Natural killer cell treated with Interleukin-12 subunit alpha and Interleukin-12 subunit beta and Interleukin-15 and Interleukin-18, amount 100 ng/mL, for 72 hours (primary cell): ENCODE data around the gene MPPE1. TPM values are rescaled to one million over a fixed set of nuclear protein-coding genes. Genes with fewer than 3 reads are reported as not detected.
A peak's percentile ranks its signal among the peaks of the same experiment; 100 is the strongest.

Experiments
- ATAC-seq, 2 donors: fragments of 150-1000 bp; cut with Tn5 transposase in 1 of 2; sonication (Bioruptor Pico), chemical (Tn5 transposase) in 1 of 2; 2 replicates each; pipeline ENCODE4 v1.10.0; 2021
- DNase-seq: peaks from one replicate; pipeline ENCODE4 v3.0.0; 2022; ENCODE audit warnings: low spot score
- H3K27ac Mint-ChIP-seq, 2 donors: 1 replicate in 1 of 2; 2 replicates in 1 of 2; pipeline ENCODE4 v1.8.0; 2022; ENCODE audit warnings: mixed read lengths in 2 of 2, mild to moderate bottlenecking in 1 of 2, moderate library complexity in 1 of 2
- H3K27me3 Mint-ChIP-seq, 2 donors: 1 replicate in 1 of 2; 2 replicates in 1 of 2; pipeline ENCODE4 v1.8.0; 2022; ENCODE audit warnings: mixed read lengths in 2 of 2
- H3K36me3 Mint-ChIP-seq: one replicate; pipeline ENCODE4 v1.8.0; 2022; ENCODE audit warnings: mixed read lengths
- H3K4me1 Mint-ChIP-seq, 2 donors: 1 replicate in 1 of 2; 2 replicates in 1 of 2; pipeline ENCODE4 v1.8.0; 2022; ENCODE audit warnings: low read depth in 2 of 2, mixed read lengths in 2 of 2, mild to moderate bottlenecking in 1 of 2
- H3K4me3 Mint-ChIP-seq: one replicate; pipeline ENCODE4 v1.8.0; 2022; ENCODE audit warnings: mixed read lengths
- H3K9me3 Mint-ChIP-seq: 2 replicates; pipeline ENCODE4 v1.8.0; 2022; ENCODE audit warnings: mixed read lengths
- total RNA-seq, 2 donors: library from RNA; stranded (reverse); gene quantifications; one replicate each; pipeline ENCODE4 v1.2.3, GENCODE V29; 2022

The MPPE1 gene, protein sequence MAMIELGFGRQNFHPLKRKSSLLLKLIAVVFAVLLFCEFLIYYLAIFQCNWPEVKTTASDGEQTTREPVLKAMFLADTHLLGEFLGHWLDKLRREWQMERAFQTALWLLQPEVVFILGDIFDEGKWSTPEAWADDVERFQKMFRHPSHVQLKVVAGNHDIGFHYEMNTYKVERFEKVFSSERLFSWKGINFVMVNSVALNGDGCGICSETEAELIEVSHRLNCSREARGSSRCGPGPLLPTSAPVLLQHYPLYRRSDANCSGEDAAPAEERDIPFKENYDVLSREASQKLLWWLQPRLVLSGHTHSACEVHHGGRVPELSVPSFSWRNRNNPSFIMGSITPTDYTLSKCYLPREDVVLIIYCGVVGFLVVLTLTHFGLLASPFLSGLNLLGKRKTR
- total RNA-seq, result 10 to 100 TPM; 45.5 to 54.7 TPM

DNA sequence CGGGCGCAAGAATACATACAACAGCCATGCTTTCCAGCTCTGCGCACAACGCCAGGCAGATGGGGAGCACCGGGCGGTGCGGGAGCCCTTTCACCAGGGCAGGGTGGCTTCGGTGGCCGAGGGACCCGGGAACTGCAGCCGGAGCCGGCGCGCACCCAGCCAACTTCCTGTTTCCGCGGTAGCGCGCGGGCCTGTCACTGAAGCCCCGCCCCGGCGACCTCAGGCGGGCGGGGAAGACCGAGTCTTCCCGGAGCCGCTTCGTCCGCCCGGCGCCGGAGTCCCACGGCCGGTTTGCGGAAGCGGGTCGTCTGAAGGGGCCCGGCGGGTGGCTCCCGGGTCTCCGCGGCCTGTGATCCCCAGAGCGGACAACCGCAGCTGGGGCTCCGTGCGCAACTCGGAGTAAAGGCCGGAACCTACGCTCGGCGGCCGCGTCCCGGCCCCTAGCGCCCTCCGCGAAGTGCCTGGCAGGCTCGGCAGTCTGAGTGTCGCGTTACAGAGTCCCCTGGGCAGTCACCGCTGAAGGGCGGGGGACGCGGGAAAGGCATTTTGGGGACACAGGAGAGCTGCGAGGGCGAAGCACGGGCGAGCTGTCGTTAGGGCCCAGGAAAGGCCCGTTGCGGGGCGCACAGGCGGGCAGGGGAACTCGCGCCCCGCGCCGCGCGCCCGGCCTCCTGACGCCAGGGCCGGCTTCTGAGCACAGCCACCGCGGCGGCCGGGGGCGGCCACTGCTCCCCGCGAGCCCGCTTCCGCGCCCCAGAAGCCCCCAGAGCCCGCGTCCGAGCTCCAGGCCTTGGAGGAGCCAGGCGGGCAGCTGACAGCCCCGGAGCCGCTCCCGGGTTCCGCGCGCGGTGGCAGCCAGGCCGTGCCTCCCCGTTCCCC, at the start of gene MPPE1:
Gene MPPE1 (minus strand): TSS at position 136 of the 879 bp plus-strand sequence. CDS start 11,053 bp downstream, outside the sequence.
- H3K4me3 Mint-ChIP-seq, result peak within 1 kb of the TSS; percentile 92
- ATAC-seq (peak; percentile 94 to 95), DNase-seq (peak; percentile 93)
- H3K27me3 Mint-ChIP-seq, result no peaks in the 10 kb centered on the region
- H3K27ac Mint-ChIP-seq, result peak within 1 kb of the TSS; percentile 89 to 96
- H3K36me3 Mint-ChIP-seq, result peaks cover 4% of the 10 kb centered on the region
- H3K9me3 Mint-ChIP-seq, result no peaks in the 10 kb centered on the region
- peaks cover 16% of the 10 kb centered on the region in 2 donors for H3K4me1 Mint-ChIP-seq

DNA sequence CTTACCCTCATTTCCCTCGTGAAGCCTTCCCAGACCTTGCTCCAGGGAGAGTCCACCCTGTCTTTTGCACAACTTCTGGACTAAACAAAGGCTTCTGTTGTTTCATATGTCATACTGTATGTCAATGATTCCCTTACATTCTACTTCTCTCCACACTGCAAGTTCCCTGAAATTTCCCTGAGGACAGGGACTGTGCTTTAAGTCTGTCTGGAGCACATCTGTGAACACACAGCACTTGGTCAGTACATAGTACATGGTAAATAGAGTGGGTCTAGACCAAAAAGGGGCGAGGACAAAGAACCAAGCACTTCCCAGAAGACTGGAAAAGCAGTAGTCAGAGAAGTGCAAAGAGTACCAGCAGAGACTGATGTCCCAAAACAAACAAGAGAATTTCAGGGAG, 49.5 kb upstream of the MPPE1 start:
- no peak for DNase-seq

DNA sequence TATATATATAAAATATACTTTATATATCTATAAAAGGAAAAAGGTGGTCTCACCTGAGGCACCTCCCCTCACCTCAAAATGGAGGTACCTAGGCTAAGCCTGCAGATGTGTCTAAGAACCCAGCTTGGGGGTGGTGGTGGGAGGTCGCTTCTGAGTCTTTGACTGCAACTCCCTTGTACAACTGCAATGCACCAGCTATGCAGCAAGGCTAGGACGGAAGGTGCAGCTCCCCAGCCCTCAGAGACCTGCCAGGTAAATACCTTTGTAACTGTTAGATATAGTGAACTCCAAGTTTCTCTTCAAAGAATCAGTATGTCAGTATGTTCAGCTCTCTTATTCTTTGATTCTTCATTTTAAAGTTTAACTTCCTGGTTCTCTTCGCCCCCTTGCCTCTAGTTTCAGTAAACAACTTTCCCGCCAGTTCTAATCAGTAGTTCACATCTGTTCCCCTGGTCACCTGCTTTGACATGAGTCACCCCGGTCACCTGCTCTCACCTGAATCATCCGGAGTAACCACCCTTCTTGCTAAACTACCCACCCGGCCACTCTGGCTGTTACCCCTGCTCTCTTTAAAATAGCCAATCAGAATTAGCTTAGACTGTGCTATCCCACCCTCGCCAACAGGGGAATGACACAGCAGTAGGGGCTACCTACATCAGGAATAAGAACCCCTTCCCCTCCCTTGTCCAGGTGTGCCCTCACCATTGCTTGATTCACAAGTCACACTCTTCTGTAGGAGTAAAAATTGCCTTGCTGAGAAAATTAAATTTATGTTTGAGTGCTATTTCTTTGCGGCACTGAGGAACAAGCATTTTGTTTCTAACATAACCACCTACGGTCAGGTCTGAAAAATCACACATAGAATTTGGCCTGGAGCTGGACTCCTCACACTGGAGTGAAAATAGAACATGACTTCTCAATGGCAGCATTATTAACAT, 48.5 kb upstream of the MPPE1 start:
- Mint-ChIP-seq H3K27ac (no peak overlapping the region), H3K36me3 (peaks cover 12% of the 10 kb centered on the region), H3K4me1 (peaks cover 5 to 8% of the 10 kb centered on the region in 2 donors), H3K27me3 (peaks cover 0 to 8% of the 10 kb centered on the region in 2 donors), H3K4me3 (no peak overlapping the region), H3K9me3 (no peaks in the 10 kb centered on the region)
- ATAC-seq, result no peak
- DNase-seq, result no peak

More for the DNA sequence above, 49.5 kb upstream of the MPPE1 start:
- peaks cover 0 to 8% of the 10 kb centered on the region in 2 donors for H3K27me3 Mint-ChIP-seq
- no peak overlapping the region for H3K4me3 Mint-ChIP-seq
- H3K4me1 Mint-ChIP-seq, result peaks cover 5 to 8% of the 10 kb centered on the region in 2 donors
- peaks cover 12% of the 10 kb centered on the region for H3K36me3 Mint-ChIP-seq
- H3K27ac Mint-ChIP-seq, result no peak overlapping the region
- no peaks in the 10 kb centered on the region for H3K9me3 Mint-ChIP-seq
- no peak for ATAC-seq

DNA sequence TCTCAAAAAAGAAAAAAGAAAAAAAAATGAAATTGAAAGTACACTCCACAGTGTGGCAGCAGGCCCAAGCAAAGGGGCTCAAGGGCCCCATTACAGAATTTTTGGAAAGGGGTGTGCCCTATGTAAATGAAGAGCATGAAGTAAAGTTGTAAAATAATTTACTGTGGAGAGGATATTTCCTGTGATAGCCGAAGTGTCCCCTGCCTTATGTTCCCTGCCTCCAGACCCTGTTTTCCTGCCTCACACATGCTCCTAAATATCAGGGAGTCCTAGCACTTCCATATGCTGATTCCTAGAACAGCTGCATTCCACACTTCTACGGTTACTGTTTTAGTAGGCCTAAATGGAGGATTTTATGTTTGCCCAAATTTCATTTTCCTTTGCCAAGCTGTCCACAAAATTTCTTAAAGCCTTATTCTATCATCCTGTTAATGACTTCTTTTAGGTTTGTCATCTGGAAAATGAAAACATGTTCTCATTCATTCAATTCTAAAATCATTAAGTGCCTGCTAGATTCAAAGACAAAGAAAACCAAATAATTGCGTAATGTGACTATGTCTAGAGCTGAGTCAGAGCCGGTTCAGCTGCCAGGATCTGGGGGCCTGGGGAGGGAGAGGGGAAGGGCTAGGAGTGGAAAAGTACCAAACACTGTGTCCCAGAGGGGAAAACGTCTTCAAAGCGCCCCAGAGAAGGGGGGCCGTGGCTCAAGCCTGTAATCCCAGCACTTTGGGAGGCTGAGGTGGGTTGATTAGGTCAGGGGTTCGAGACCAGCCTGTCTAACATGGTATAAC, 47.3 kb upstream of the MPPE1 start:
- no peak for DNase-seq
- Mint-ChIP-seq H3K27me3 (peaks cover 0 to 4% of the 10 kb centered on the region in 2 donors), H3K4me3 (no peak overlapping the region), H3K4me1 (peaks cover 5 to 8% of the 10 kb centered on the region in 2 donors), H3K9me3 (no peaks in the 10 kb centered on the region), H3K27ac (peak overlapping the region in 1 of 2 donors; percentile 28), H3K36me3 (peaks cover 12% of the 10 kb centered on the region)
- ATAC-seq, result peak in 1 of 2 donors; percentile 72

DNA sequence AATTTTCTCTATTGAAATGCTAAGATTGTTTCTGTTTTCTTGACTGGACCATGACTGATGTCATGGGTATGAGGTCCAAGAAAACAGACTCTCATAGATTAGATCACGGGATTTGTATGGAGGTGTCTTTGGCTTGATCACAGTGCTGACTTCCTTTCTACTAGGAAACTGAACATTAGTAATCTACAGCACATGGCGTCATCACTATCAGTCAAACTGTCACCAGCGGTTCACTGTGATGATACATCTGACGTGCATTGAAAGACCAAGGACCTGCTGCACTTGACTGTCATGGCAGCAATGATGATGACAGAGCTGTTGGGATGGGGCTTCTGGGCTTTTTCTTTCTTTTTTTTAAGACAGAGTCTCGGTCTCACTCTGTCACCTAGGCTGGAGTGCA, 45.0 kb upstream of the MPPE1 start:
- Mint-ChIP-seq H3K9me3 (no peaks in the 10 kb centered on the region), H3K27me3 (peaks cover 0 to 4% of the 10 kb centered on the region in 2 donors), H3K36me3 (peaks cover 12% of the 10 kb centered on the region), H3K4me1 (peaks cover 5 to 8% of the 10 kb centered on the region in 2 donors), H3K4me3 (no peak overlapping the region), H3K27ac (no peak overlapping the region)
- no peak for ATAC-seq
- DNase-seq, result no peak

DNA sequence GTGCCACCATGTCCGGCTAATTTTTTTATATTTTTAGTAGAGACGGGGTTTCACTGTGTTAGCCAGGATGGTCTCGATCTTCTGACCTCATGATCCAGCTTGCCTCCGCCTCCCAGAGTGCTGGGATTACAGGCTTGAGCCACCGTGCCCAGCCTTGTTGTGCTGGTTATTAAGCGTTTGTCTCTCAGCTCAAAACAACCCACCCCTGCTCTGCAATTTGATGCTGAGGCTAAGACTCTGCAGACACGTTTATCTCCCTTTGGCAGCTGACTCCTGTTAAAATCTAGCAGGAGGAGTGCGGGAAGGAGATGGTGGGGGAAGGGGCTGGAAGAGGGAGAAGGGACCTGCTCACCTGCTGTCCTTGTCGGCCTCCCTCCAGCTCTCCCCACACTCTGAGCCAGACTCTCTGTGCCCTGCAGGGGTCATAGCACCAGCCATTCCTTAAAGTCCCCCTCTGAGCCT, 43.3 kb upstream of the MPPE1 start:
- H3K36me3 Mint-ChIP-seq, result no peaks in the 10 kb centered on the region
- H3K4me3 Mint-ChIP-seq, result no peak overlapping the region
- ATAC-seq (no peak), DNase-seq (no peak)
- no peak overlapping the region for H3K27ac Mint-ChIP-seq
- H3K9me3 Mint-ChIP-seq, result no peaks in the 10 kb centered on the region
- no peaks in the 10 kb centered on the region for H3K27me3 Mint-ChIP-seq
- peaks cover 15 to 17% of the 10 kb centered on the region in 2 donors for H3K4me1 Mint-ChIP-seq

DNA sequence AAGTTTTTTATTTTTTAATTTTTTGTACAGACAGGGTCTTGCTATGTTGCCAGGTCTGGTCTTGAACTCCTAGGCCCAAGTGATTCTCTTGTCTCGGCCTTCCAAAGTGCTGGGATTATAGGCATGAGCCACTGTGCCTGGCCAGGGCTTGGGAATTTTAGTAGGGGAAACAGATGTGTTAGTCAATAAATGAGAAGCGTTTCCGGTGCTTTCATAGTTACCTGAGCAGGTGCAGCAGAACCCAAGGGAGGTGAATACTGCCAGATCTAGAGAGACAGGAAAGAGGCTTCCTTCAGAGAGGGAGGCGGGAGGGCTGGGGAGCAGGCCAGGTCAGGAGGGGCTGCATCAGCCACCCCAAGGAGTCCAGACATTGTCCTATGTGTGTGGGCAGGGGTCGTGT, 42.7 kb upstream of the MPPE1 start:
- H3K27me3 Mint-ChIP-seq, result no peaks in the 10 kb centered on the region
- H3K4me3 Mint-ChIP-seq, result no peak overlapping the region
- no peak overlapping the region for H3K27ac Mint-ChIP-seq
- DNase-seq, result no peak
- H3K36me3 Mint-ChIP-seq, result no peaks in the 10 kb centered on the region
- no peaks in the 10 kb centered on the region for H3K9me3 Mint-ChIP-seq
- ATAC-seq, result no peak
- peaks cover 16 to 18% of the 10 kb centered on the region in 2 donors for H3K4me1 Mint-ChIP-seq

DNA sequence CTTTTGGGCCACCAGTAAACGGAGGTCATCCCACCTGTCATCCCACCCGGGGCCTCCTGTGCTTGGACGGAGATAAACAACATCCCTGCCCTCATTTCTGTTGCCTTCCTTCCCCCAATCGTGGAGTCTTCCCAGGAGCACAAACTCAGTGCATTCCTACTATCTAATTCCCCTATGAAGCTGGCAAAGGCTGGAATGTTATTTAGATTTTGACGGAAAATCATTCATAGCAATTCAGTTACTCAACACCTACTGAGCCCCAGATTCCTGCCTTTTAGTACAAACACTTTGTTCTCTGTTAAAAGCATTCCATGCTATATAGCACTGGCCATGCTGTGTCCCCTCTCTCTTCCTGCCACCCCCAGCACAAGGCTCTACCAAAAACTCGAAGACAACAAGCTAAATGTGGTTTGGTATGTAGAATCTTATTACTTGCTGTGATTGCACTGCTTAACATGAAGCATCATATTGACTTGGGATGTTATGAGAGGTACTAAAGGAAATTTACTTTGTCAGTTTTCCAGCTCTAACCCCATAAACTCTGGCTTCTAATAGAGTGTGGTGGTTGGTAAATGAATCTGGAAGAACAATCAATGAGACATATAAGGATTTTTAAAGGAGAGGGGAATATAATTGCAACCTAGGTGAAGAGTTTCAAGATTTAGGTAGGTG, 40.9 kb upstream of the MPPE1 start:
- no peak overlapping the region for H3K4me3 Mint-ChIP-seq
- no peaks in the 10 kb centered on the region for H3K36me3 Mint-ChIP-seq
- peak overlapping the region in 1 of 2 donors; percentile 7 for H3K27ac Mint-ChIP-seq
- DNase-seq, result no peak
- no peaks in the 10 kb centered on the region for H3K27me3 Mint-ChIP-seq
- no peak for ATAC-seq
- H3K4me1 Mint-ChIP-seq, result peaks cover 10 to 16% of the 10 kb centered on the region in 2 donors
- H3K9me3 Mint-ChIP-seq, result no peaks in the 10 kb centered on the region

DNA sequence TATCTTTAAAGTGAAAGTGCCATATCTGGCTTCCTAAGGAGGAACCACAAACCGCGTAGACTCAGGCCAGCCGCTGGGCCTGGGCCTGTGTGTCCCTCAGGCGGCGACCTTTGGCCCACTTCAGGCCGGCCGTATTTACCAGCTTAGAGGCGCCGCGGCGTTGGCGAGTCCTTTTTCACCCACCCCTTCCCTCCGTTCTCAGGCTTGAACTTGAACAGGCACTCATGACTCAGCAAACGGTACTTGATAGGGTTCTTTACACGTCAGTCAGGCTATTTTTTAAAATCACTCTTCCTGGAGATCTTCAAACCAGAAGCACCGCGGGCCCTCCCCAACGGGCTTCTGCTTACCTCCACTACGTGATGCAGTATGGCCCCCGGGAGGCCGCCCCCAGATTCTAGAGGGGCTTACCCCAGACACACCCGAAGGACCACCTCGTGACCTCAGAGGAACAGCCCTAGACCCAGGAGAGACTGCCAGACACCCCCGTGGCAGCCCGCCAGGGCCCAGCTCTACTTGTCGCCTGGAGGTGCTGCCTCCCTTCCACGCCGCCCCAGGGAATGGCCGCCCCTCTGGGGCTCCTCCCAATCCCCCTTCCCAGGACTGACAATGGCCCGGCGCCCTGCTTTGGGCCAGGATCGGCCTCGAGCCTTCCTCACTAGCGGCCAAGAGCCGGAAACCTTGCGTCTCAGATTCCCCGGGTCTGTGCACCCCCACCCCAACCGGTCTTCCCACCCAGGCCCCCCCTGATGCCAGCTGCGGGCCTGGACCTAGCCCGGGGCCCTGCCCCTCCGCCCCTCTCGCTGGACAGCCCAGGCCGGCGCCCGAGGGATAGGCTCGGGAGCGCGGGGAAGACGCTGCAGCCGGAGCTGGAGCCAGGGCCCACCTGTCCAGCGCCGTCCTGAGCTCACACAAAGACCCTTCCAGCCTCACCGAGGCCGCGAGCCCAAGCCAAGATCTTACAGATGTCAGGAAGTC, 39.4 kb upstream of the MPPE1 start:
- H3K36me3 Mint-ChIP-seq, result no peaks in the 10 kb centered on the region
- H3K4me3 Mint-ChIP-seq, result peak overlapping the region; percentile 77
- H3K4me1 Mint-ChIP-seq, result peaks cover 10 to 22% of the 10 kb centered on the region in 2 donors
- no peaks in the 10 kb centered on the region for H3K27me3 Mint-ChIP-seq
- DNase-seq (peak; percentile 88), ATAC-seq (peak; percentile 94)
- peak overlapping the region; percentile 72 to 92 for H3K27ac Mint-ChIP-seq
- H3K9me3 Mint-ChIP-seq, result no peaks in the 10 kb centered on the region

DNA sequence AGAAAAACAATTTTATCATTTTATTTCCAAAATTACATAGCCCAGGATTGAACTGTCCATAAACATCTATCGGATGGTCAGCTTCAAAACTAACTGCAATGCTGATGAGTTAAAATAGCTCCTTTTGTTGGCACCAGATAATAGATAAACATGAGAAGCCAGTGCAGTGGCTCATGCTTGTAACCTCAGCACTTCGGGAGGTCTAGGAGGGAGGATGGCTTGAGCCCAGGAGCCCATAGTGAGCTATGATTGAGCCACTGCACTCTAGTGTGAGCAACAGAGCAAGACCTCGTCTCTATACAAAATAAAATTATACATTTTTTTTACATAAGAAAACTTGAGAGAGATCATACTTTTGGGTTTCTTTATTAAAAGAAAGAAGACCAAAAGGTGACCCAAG, 38.6 kb upstream of the MPPE1 start:
- H3K27me3 Mint-ChIP-seq, result no peaks in the 10 kb centered on the region
- DNase-seq, result no peak
- ATAC-seq, result peak in 1 of 2 donors; percentile 33
- peaks cover 10 to 22% of the 10 kb centered on the region in 2 donors for H3K4me1 Mint-ChIP-seq
- H3K4me3 Mint-ChIP-seq, result peak overlapping the region; percentile 77
- no peaks in the 10 kb centered on the region for H3K9me3 Mint-ChIP-seq
- peak overlapping the region; percentile 72 to 92 for H3K27ac Mint-ChIP-seq
- H3K36me3 Mint-ChIP-seq, result no peaks in the 10 kb centered on the region
